Activated T-cell treated with anti-CD3 and anti-CD28 coated beads, Interleukin-2, amount 50 U/mL, for 72 hours (primary cell): ENCODE results near the gene KL. TPM values are rescaled to one million over a fixed set of nuclear protein-coding genes. Genes with fewer than 3 reads are reported as not detected.

ENCODE experiments used
- ATAC-seq, 2 donors: fragments of 150-1000 bp; cut with Tn5 transposase; replicated peaks in 1 of 2; 2 replicates each; pipeline ENCODE4 v1.10.0; 2021; ENCODE audit warnings: moderate library complexity in 2 of 2, mild to moderate bottlenecking in 1 of 2
- DNase-seq, 2 donors: peaks; one replicate each; pipeline ENCODE4 v3.0.0; 2021 to 2022; ENCODE audit warnings: mixed read lengths in 1 of 2
- H3K27ac Mint-ChIP-seq: one replicate; pipeline ENCODE4 v1.8.0; 2022; ENCODE audit warnings: mild to moderate bottlenecking, moderate library complexity, mixed read lengths
- H3K27me3 Mint-ChIP-seq: one replicate; pipeline ENCODE4 v1.8.0; 2022; ENCODE audit warnings: low read depth, mixed read lengths
- H3K36me3 Mint-ChIP-seq, 2 donors: one replicate each; pipeline ENCODE4 v1.8.0; 2022; ENCODE audit warnings: mixed read lengths in 2 of 2, mild to moderate bottlenecking in 1 of 2; ENCODE audit not compliant: insufficient read depth in 2 of 2
- H3K4me1 Mint-ChIP-seq: one replicate; pipeline ENCODE4 v1.8.0; 2022; ENCODE audit warnings: low read depth, mixed read lengths
- H3K4me3 Mint-ChIP-seq, 2 donors: one replicate each; pipeline ENCODE4 v1.8.0; 2022; ENCODE audit warnings: mild to moderate bottlenecking in 2 of 2, mixed read lengths in 2 of 2, moderate library complexity in 2 of 2
- H3K9me3 Mint-ChIP-seq, 2 donors: one replicate each; pipeline ENCODE4 v1.8.0; 2022; ENCODE audit warnings: mixed read lengths in 2 of 2
- total RNA-seq, 2 donors: library from RNA; stranded (reverse); gene quantifications; one replicate each; pipeline ENCODE4 v1.2.3, GENCODE V29; 2022

KL gene
- total RNA-seq, 2 donors from 2014 or later: 0.69 to 0.99 TPM

GRCh38 chr13:33008946-33009722 lies 7.1 kb upstream of the KL start:
- no peak overlapping the region for H3K27ac Mint-ChIP-seq

DNA sequence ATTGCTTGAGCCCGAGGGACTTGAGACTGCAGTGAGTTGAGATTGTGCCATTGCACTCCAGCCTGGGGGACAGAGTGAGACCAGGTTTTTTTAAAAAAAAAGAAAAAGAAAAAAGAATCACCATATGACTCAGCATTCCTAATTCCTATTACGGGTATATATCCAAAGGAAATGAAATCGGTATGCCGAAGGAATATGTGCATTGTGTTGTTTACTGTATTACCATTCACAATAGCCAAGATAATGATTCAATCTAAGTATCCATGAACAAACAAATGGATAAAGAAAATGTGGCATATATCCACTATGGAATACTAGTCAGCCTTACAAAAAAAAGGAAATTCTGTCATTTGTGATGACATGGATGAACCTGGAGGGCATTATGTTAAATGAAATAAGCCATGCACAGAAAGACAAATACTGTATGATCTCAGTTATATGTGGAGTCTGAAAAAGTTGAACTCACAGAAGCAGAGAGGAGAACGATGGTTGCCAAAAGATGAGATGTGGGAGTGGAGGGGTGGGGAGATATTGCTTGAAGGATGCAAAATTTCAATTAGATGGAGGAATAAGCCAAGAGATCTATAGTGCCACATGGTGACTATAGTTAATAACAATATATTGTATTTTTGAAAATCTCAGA lies 4.3 kb upstream of the KL start:
- ATAC-seq: no peak
- peaks cover 13 to 14% of the 10 kb centered on the region in 2 donors for H3K9me3 Mint-ChIP-seq

More at GRCh38 chr13:33008946-33009722, 7.1 kb upstream of the KL start:
- peaks cover 13 to 14% of the 10 kb centered on the region in 2 donors for H3K9me3 Mint-ChIP-seq
- no peak overlapping the region for H3K4me3 Mint-ChIP-seq
- no peaks in the 10 kb centered on the region for H3K4me1 Mint-ChIP-seq
- H3K27me3 Mint-ChIP-seq: peaks cover 57% of the 10 kb centered on the region
- DNase-seq: no peak
- ATAC-seq: no peak
- H3K36me3 Mint-ChIP-seq: peaks cover 10 to 16% of the 10 kb centered on the region in 2 donors

GRCh38 chr13:33014291-33014690 lies 1.9 kb upstream of the KL start:
- Mint-ChIP-seq H3K4me1 (peaks cover 16% of the 10 kb centered on the region), H3K36me3 (peaks cover 2 to 4% of the 10 kb centered on the region in 2 donors), H3K27me3 (peaks cover 67% of the 10 kb centered on the region), H3K9me3 (peaks cover 3% of the 10 kb centered on the region in 2 donors), H3K27ac (no peak overlapping the region), H3K4me3 (no peak overlapping the region)
- no peak for ATAC-seq
- no peak for DNase-seq

More for the DNA sequence above, 4.3 kb upstream of the KL start:
- Mint-ChIP-seq H3K27ac (no peak overlapping the region), H3K27me3 (peaks cover 63% of the 10 kb centered on the region), H3K4me3 (no peak overlapping the region), H3K4me1 (peaks cover 9% of the 10 kb centered on the region), H3K36me3 (peaks cover 10 to 16% of the 10 kb centered on the region in 2 donors)
- DNase-seq: no peak

DNA sequence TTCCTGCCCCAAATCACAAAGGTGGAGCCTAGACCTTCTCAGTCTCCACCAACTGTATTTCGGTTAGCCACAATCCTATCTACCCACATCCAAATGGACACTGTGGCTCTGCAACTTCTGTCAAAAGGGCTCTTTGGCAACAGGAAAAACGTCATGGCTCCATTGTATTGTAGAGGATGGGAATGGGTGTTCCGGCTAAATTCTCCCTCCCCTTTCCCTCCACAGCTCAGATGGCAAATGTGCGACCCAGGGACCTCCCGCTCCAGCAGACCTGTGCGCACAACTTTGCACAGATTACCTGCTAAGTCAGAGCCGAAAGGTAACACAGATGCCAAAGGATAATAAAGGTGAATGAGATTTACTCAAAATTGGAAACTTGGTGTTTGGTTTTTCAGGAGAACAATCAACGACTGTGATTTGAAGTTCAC lies 968 bp upstream of the KL start:
- peak overlapping the region; percentile 76 to 82 for H3K4me3 Mint-ChIP-seq
- H3K27me3 Mint-ChIP-seq: peaks cover 74% of the 10 kb centered on the region
- H3K9me3 Mint-ChIP-seq: peaks cover 3% of the 10 kb centered on the region in 2 donors
- H3K36me3 Mint-ChIP-seq: no peaks in the 10 kb centered on the region
- no peak for DNase-seq
- no peak overlapping the region for H3K27ac Mint-ChIP-seq
- H3K4me1 Mint-ChIP-seq: peaks cover 16% of the 10 kb centered on the region
- ATAC-seq: no peak

DNA sequence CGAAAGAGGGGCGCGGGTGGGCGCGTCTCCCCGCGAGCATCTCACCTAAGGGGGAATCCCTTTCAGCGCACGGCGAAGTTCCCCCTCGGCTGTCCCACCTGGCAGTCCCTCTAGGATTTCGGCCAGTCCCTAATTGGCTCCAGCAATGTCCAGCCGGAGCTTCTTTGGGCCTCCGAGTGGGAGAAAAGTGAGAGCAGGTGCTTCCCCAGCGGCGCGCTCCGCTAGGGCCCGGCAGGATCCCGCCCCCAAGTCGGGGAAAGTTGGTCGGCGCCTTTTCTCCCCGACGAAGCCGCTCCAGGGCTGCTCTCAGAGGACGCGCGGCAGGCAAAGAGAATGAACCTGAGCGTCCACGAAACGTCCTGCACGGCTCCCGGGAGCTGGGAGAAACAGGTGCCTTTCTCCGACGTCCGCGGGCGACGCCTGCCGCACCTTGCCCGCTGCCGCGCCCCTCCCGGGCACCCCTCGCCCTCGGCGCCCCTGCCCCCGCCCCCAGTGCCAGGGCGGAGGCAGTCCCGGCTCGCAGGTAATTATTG lies 366 bp upstream of the KL start:
- Mint-ChIP-seq H3K4me1 (peaks cover 16% of the 10 kb centered on the region), H3K27me3 (peaks cover 75% of the 10 kb centered on the region), H3K36me3 (no peaks in the 10 kb centered on the region), H3K9me3 (peaks cover 0 to 2% of the 10 kb centered on the region in 2 donors), H3K27ac (no peak overlapping the region), H3K4me3 (peak overlapping the region; percentile 76 to 82)
- peak in 1 of 2 donors; percentile 2 for ATAC-seq
- DNase-seq: peak; percentile 4 to 6

DNA sequence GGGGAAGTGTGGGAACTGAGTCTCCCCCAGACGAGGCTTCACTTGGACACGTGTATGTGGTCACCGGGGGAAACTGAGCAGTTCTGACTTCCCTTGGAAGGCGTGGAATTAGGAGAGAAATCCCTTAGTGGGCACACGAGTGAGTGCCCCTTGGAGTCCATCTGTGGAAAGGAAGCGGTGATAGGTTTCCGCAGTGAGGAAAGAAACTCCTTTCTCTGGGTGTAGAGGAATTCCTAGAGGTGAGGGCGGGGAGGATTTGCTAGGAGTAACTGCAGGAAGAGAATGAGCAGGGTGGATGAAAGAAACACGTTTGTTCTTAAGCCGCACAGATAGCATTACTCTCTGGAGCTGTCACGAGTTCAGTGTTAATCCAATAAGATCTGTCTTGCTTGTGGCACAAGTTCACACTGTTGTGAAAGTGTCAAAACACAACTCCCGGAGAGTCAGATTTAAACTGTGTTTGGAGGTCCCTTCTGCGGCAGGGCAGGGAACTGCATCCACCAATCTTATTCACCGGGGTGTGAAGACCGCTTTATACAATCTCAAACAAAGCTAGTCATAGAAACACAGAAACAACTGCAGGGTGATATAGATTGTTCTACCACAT lies 1.2 kb downstream of the KL start:
- H3K36me3 Mint-ChIP-seq: no peaks in the 10 kb centered on the region
- H3K27me3 Mint-ChIP-seq: peaks cover 77% of the 10 kb centered on the region
- ATAC-seq (peak; percentile 93), DNase-seq (peak; percentile 65 to 70)
- peaks cover 16% of the 10 kb centered on the region for H3K4me1 Mint-ChIP-seq
- no peaks in the 10 kb centered on the region for H3K9me3 Mint-ChIP-seq
- H3K27ac Mint-ChIP-seq: no peak overlapping the region
- H3K4me3 Mint-ChIP-seq: peak overlapping the region; percentile 65 to 76

- Mint-ChIP-seq H3K27me3 (peaks cover 73% of the 10 kb centered on the region), H3K36me3 (no peaks in the 10 kb centered on the region), H3K4me1 (peaks cover 16% of the 10 kb centered on the region), H3K9me3 (no peaks in the 10 kb centered on the region), H3K27ac (no peak overlapping the region), H3K4me3 (no peak overlapping the region)
- DNase-seq (no peak), ATAC-seq (no peak)
Measured at GRCh38 chr13:33018886-33019285, 2.7 kb downstream of the KL start.

GRCh38 chr13:33022986-33023385 lies 6.8 kb downstream of the KL start:
- Mint-ChIP-seq H3K4me1 (no peaks in the 10 kb centered on the region), H3K4me3 (no peak overlapping the region), H3K27ac (no peak overlapping the region), H3K27me3 (peaks cover 52% of the 10 kb centered on the region), H3K9me3 (no peaks in the 10 kb centered on the region), H3K36me3 (no peaks in the 10 kb centered on the region)
- no peak for ATAC-seq
- no peak for DNase-seq

DNA sequence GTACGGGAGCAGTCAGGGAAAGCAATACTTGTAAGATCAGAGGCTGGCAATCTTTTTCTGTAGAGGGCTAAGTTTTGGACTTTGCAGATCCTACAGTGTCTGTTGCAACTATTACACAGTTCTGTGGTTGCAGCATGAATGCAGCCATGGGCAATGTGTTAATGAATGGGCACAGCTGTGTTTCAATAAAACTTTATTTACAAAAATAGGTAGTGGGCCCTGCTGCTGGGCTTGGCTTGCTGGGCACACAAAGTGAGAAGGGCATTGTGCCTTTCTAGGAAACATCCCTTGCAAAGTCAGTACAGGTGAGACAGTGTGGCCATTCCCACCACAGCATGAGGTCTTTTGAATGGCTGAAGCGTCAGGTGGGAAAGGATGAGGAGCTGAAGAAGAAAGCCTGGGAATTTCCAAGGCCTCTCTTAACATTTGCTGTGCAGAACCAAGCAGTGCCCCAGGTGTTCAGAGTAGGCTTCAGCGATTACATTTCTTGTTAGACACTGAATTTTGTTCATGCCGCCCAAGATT lies 9.1 kb downstream of the KL start:
- Mint-ChIP-seq H3K9me3 (no peaks in the 10 kb centered on the region), H3K4me1 (no peaks in the 10 kb centered on the region), H3K4me3 (no peak overlapping the region), H3K27me3 (peaks cover 38% of the 10 kb centered on the region), H3K27ac (no peak overlapping the region), H3K36me3 (no peaks in the 10 kb centered on the region)
- no peak for ATAC-seq
- DNase-seq: no peak

GRCh38 chr13:33026489-33027152 lies 10.4 kb downstream of the KL start:
- Mint-ChIP-seq H3K4me1 (no peaks in the 10 kb centered on the region), H3K9me3 (no peaks in the 10 kb centered on the region), H3K4me3 (no peak overlapping the region), H3K27me3 (peaks cover 35% of the 10 kb centered on the region), H3K36me3 (no peaks in the 10 kb centered on the region), H3K27ac (no peak overlapping the region)
- DNase-seq (no peak), ATAC-seq (no peak)

- Mint-ChIP-seq H3K9me3 (peaks cover 1 to 3% of the 10 kb centered on the region in 2 donors), H3K36me3 (peaks cover 3 to 6% of the 10 kb centered on the region in 2 donors), H3K27ac (no peak overlapping the region), H3K27me3 (peaks cover 24% of the 10 kb centered on the region), H3K4me3 (no peak overlapping the region), H3K4me1 (peaks cover 12% of the 10 kb centered on the region)
- DNase-seq: no peak
- ATAC-seq: no peak
Measured at GRCh38 chr13:33028620-33029019, 12.4 kb downstream of the KL start.

DNA sequence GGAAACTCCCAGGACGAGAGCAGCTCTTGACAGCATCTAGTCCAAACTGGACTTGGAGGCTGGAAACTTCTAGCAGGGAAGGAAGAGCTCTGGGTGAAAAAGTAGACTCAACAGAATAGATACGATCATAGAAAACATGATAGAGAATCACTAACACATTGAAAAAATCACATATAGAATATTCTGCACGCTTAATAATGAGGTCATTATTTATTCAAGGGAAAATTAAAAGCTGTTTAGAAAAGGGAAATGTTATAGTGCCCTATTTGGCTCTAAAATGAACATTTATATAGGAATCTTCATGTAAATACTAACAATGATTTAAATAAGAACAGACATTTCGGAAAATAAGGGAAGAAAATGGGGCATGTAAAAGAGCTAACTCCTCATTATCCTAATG lies 15.1 kb downstream of the KL start:
- Mint-ChIP-seq H3K4me3 (no peak overlapping the region), H3K27me3 (peaks cover 24% of the 10 kb centered on the region), H3K4me1 (peaks cover 13% of the 10 kb centered on the region), H3K27ac (no peak overlapping the region), H3K9me3 (peaks cover 1 to 3% of the 10 kb centered on the region in 2 donors), H3K36me3 (peaks cover 3 to 6% of the 10 kb centered on the region in 2 donors)
- ATAC-seq (no peak), DNase-seq (no peak)
